HG02884 (cell line): ENCODE data around the gene FOXI1.
A peak's percentile ranks its signal among the peaks of the same experiment; 100 is the strongest.
"Not testable (repeated sequence)": the region's sequence is repeated elsewhere in the genome, so short reads cannot be mapped to it uniquely, and the experiment has no call there.

Source experiments
- ATAC-seq: cut with Tn5 transposase; IDR thresholded peaks from one replicate; pipeline ENCODE4 v1.9.1; 2021; ENCODE audit warnings: mild to moderate bottlenecking, moderate library complexity; ENCODE audit not compliant: unreplicated experiment

The FOXI1 gene

GRCh38 chr5:170092455-170093101 lies 13.1 kb upstream of the FOXI1 start:
- ATAC-seq = no peak

GRCh38 chr5:170094329-170094728 lies 11.4 kb upstream of the FOXI1 start:
- ATAC-seq = not testable (repeated sequence)

- no peak for ATAC-seq
Measured at GRCh38 chr5:170095646-170096045, 10.1 kb upstream of the FOXI1 start.

- ATAC-seq = no peak
Measured at GRCh38 chr5:170097934-170098333, 7.8 kb upstream of the FOXI1 start.

GRCh38 chr5:170100066-170100943 lies 5.4 kb upstream of the FOXI1 start:
- peak; percentile 54 for ATAC-seq

- ATAC-seq = no peak
Measured at GRCh38 chr5:170103447-170103846, 2.2 kb upstream of the FOXI1 start.

- ATAC-seq = no peak
Measured at GRCh38 chr5:170104299-170104698, 1.4 kb upstream of the FOXI1 start.

- no peak for ATAC-seq
Measured at GRCh38 chr5:170104710-170105109, 987 bp upstream of the FOXI1 start.

GRCh38 chr5:170107674-170108073 lies 2.0 kb downstream of the FOXI1 start:
- ATAC-seq = no peak

GRCh38 chr5:170108266-170108785 lies 2.6 kb downstream of the FOXI1 start:
- no peak for ATAC-seq

GRCh38 chr5:170109059-170110031 lies 3.6 kb downstream of the FOXI1 start:
- ATAC-seq = no peak

- no peak for ATAC-seq
Measured at GRCh38 chr5:170110403-170111087, 4.8 kb downstream of the FOXI1 start.

GRCh38 chr5:170111088-170111785 lies 5.5 kb downstream of the FOXI1 start:
- no peak for ATAC-seq

GRCh38 chr5:170112876-170113521 lies 7.3 kb downstream of the FOXI1 start:
- no peak for ATAC-seq

GRCh38 chr5:170113522-170113900 lies 7.8 kb downstream of the FOXI1 start:
- ATAC-seq = no peak

- no peak for ATAC-seq
Measured at GRCh38 chr5:170114271-170114670, 8.6 kb downstream of the FOXI1 start.

GRCh38 chr5:170115925-170116324 lies 10.2 kb downstream of the FOXI1 start:
- ATAC-seq = no peak

- ATAC-seq = no peak
Measured at GRCh38 chr5:170117736-170118135, 12.0 kb downstream of the FOXI1 start.

- no peak for ATAC-seq
Measured at GRCh38 chr5:170120576-170120975, 14.9 kb downstream of the FOXI1 start.
